GM12872 (cell line): ENCODE data around the gene CDK18.

Experiments used
- TF ChIP-seq, protein P1 (sequence below): IDR thresholded peaks from 3 replicates; pipeline ENCODE4 v1.5.1; 2011; ENCODE audit warnings: low read depth, mild to moderate bottlenecking, low read length, moderate library complexity; ENCODE audit not compliant: insufficient read depth

CDK18 gene

DNA sequence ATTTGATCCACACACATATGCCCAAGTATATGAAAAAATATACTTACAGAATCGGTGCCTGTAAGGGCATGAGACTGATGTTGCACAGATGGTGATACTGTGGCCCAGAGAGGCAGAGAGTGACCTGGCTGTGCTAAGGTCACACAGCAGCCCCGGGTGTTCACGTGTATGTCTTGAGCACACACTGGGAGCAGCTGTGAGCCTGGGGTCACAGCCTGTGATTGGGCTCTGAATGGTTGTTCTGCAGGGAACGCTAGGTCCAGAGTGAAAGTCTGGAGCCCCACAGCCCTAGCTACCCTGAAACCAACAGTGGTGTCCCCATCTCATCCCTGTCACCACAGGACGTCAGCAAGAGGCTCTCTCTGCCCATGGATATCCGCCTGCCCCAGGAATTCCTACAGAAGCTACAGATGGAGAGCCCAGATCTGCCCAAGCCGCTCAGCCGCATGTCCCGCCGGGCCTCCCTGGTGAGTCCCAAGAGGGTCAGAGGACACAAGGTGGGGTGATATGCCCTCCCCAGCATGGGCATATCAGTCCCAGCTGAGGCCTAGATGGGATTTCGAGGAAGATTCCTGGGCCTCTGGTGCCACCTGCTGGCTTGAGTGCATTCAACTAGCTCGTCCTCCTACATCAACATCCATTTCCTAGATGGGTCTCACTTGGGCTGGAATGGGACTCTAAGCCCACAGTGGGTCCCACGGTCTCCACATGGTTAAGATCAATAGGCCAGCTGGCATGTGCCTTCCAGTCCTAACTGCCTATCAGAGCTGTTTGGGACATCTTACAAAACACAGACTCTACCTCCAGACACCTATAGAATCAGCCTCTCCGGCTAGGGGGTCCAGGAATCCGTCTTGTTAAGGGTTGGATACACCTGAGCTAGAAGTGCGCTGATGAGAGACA, 19.7 kb downstream of the CDK18 start:
- TF ChIP-seq, protein P1, sequence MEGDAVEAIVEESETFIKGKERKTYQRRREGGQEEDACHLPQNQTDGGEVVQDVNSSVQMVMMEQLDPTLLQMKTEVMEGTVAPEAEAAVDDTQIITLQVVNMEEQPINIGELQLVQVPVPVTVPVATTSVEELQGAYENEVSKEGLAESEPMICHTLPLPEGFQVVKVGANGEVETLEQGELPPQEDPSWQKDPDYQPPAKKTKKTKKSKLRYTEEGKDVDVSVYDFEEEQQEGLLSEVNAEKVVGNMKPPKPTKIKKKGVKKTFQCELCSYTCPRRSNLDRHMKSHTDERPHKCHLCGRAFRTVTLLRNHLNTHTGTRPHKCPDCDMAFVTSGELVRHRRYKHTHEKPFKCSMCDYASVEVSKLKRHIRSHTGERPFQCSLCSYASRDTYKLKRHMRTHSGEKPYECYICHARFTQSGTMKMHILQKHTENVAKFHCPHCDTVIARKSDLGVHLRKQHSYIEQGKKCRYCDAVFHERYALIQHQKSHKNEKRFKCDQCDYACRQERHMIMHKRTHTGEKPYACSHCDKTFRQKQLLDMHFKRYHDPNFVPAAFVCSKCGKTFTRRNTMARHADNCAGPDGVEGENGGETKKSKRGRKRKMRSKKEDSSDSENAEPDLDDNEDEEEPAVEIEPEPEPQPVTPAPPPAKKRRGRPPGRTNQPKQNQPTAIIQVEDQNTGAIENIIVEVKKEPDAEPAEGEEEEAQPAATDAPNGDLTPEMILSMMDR: peak; percentile 84

DNA sequence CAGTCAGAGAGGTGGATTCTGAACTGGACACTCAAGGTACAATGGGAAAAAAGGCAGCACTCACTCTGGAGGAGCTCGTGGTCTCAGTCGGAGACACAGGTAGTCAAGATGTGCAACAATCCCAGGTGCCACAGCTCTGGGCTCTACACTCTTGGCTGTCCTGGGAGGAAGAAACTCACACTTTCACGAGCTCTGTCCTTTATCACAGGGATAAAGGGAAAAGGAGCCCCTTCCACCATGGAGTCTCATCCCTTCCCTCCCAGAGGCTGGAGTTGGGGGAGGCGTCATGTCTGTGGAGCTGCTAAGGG, 20.3 kb downstream of the CDK18 start:
- TF ChIP-seq, protein P1: no peak

DNA sequence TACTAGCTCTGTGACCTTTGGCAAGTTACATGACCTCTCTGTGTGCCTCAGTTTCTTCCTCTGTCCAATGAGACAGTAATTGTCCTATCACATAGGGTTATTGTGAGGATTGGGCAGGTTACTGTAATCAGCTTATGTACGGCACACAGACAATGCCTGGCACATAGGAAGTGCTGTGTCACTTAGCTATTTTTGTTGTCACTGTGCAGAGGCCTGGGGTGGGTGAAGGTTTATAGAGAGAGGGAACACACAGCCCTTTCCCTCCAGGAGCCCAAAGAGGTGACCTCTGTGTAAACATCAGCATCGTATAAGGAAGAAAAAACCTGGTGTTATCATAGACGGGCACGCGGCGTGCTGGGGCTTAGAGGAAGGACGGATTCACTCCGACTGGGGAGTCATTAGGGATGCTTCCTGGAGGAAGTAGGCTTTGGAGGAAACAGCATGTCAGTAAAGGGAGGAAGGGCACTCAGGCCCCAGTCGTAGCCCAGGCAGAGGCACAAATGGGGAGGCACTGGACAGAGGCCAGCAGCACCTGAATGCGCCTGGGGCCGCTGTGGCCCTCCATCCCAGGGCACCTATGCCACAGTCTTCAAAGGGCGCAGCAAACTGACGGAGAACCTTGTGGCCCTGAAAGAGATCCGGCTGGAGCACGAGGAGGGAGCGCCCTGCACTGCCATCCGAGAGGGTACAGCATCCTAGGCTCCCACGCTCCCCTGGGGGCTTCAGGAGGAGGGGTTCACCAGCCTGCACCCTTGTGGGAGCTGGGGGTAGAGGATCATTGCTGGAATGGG, 21.2 kb downstream of the CDK18 start:
- TF ChIP-seq, protein P1: no peak

DNA sequence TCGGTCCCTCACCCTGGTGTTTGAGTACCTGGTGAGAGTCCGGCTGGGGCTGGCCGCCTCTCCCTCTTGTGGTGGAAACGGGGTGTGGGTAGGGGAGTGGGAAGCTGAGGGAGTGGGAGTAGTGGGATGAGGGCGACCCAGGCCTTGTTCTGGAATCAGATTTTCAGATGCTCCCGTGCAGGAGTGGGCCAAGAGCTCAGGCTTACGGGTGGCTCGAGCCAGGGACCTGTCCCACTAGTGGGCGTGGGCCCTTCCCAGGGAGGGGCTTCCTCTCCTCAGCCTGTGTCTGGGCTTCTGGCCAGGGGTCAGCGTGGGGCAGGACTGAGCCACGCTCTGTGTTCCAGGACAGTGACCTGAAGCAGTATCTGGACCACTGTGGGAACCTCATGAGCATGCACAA, 22.0 kb downstream of the CDK18 start:
- TF ChIP-seq, protein P1: no peak

DNA sequence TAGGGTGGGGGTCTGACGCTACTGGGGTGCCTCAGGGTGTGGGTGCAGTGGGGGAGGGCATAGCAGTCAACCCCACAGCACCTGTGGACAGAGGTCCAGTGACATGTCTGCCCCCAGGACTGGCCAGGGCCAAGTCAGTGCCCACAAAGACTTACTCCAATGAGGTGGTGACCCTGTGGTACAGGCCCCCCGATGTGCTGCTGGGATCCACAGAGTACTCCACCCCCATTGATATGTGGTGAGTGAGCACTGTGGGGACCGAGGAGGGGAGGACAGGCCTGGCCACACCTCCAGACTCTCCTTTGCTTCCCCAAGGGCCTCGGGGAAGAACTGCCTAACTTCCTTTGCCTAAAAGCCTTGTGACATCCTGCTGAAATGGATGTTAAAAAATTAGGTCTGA, 23.5 kb downstream of the CDK18 start:
- TF ChIP-seq, protein P1: no peak

DNA sequence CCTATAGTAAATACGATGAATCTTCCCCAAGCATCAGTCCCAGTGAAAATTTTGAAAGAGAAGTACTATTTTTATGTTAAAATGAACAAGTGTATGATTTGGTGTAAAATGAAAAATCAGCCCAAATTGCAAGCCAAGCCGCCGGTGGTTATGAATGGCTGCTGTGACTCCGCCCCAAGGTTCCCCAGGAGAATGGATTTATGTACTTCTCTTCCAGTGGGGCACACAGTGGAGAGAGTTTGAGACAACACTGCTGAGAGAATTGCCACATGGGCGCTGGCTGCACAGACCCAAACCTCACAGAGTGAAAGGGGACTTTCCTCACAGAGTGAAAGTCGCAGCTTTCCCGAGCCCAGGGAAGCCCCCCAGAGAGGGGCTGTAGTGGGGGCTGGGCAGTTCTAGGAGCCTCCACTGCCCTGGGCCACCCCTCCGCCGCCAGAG, 24.0 kb downstream of the CDK18 start:
- TF ChIP-seq, protein P1: no peak
